NOMO-1 (cell line): ENCODE data around the gene RBM33.

Source experiments
- DNase-seq, 2 experiments: peaks; one replicate each; lab custom pipeline; 2025; ENCODE audit not compliant: unreplicated experiment in 2 of 2; lab: John Stamatoyannopoulos, UW

The RBM33 gene

DNA sequence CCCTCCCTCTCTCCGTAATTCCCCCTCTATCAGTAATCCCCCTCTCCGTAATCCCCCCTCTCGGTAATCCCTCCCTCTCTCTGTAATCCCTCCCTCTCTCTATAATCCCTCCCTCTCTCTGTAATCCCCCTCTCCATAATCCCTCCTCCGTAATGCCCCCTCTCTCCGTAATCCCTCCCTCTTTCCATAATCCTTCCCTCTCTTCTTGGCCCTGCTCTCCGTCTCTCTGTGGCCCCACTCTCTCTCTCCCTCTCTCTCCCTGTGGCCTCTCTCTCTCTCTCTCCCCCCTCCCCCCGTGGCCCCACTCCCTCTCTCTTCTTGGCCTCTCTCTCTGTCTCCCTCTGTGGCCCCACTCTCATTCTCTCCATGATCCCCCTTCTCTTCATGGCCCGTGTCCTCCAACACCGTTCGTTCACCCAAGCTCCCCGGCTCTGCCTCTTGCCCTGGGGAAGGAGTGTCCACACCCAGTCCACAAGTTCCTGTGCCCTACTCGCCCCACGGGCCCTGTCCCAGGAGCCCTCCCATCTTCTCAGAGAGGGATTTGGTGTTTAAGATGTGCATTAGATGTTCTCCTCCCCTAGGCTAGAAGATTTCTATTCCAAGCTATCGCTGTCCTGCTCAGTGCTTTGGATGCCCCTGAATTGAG, 148.0 kb downstream of the RBM33 start:
- DNase-seq = no peak

DNA sequence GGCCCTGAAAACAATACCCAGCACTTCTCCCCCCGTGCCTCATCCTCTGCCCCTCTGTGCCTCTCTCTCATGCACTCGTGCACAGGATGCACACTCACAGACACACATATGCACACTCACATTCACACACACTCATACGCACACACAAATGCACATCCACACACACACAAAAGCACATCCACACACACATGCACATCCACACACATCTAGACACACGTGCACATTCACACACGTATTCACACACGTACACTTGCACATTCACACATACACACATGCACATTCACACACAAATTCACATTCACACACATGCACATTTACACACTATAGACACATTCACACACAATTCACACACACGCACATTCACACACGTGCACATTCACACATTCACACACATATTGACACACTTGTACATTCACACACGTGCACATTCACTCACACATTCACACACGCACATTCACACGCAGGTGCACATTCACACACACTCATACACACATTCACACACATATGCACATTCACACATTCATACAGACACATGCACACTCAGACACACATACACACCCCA, 148.6 kb downstream of the RBM33 start:
- no peak for DNase-seq

DNA sequence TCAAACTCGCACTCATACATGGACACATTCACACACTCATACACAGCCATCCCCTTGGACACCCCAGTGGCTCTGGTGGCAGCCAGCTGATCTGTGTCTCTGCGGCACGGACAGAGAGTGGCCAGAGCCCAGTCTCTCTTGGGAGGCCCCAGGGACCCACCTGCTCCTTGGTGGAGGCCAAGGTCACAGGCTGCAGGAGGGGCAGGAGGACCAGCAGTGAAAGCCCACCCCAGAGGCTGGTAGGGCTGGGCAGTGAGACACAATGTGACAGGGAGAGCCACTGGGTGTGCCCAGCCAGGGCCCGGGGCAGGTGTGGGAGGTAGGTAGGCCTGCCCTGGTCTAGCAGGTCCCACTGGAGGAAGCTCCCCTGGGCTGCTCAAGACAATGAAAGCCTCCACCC, 149.3 kb downstream of the RBM33 start:
- DNase-seq = no peak

DNA sequence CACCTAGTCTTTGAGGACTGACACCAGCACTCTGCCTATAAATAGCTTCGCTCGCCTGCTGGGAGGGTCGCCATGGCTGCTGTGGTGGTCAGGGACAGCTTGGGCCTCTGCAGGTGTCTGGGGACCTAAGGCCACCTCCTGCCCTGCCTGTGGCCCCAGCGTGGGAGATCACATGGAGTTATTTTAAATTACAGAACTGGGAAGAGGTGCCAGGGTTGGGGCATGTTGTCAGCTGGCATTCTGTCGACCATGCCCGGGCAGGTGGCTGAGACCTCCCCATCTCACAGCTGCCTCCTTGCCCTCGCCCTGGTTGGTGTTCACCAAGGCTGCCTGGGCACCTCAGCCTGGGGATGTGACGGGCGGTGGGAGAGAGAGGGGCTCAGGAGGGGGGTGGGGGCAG, 149.7 kb downstream of the RBM33 start:
- no peak for DNase-seq

DNA sequence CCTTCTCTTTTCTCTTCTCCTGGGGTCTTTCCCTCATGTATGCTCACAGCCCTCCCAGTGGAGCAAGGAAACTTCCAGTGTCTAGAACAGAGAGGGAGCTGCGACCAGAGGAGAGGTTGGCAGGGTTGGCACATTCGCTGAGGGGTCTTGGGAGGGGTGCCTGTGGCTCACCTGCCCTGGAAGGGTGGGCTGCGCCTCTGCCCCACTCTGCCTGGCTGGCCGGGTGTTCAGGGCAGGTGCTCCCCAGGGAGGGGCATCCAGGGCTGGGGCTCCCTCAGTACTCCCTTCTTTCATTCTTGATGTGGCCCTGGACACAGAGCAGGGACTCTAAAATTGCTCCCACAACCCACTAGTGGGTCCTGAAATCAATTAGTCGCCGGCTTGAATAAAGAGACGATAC, 150.9 kb downstream of the RBM33 start:
- DNase-seq = no peak

DNA sequence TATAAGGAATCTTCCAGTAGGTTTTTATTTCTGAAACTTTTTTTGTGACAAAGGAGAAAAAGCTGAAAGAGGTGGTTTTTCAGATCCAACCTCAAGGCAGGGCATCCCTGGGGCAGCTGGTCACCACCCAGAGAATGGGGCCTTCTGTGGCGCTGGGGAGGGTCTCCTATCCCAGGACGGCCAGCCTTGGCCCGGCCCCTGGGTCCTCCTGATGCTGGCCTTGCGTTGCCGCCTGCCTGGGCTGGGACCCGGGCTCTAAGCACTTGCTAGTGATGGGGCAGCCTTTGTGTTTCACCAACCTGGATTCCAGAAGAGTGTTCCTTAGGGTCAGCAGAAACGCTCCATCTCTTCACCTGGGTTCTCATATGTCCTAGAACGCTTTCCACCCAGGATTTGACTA, 151.5 kb downstream of the RBM33 start:
- DNase-seq = no peak

DNA sequence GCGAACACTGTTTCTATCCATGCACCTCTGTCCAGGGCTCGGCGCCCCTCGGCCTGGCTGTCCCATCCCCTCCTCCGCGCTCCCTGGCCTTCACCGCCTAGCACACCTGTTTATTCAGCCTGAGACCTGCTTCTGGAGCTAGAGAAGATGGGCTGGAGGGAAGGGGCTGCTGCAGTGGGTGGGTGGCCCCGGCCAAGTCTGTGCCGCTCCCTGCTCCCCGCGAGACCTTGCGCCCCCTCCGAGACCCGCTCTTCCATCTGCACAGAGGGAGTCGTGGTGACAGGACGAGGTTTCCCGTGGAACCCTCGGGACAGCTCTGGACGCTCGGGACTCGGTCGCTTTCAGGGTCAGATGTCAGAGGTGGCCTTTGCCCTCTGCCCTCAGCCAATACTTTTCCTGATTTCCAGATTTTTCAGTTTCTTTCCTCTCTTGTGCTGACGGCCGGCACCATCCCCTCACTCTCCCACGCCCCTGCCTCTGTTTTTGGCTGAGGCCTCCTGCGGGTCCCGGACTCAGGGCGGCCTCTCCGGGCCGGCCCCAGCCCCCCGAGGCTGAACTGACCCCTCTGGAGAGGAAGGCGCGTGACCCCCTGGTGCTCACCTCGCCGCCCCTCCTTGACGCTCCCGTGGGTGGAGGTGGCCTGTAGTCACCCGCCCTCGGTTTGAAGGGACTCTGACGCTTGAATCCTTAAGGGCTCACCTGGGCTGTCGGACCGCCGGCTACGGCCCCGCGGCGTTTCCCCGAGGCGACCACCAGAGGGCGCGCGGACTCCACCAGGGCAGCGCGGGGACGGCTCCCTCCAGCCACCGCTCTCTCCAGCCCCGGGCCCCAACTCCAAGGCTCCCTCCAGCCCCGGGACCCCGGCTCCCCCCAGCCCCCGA, 152.2 kb downstream of the RBM33 start:
- DNase-seq = peak in 1 of 2 experiments; percentile 18

DNA sequence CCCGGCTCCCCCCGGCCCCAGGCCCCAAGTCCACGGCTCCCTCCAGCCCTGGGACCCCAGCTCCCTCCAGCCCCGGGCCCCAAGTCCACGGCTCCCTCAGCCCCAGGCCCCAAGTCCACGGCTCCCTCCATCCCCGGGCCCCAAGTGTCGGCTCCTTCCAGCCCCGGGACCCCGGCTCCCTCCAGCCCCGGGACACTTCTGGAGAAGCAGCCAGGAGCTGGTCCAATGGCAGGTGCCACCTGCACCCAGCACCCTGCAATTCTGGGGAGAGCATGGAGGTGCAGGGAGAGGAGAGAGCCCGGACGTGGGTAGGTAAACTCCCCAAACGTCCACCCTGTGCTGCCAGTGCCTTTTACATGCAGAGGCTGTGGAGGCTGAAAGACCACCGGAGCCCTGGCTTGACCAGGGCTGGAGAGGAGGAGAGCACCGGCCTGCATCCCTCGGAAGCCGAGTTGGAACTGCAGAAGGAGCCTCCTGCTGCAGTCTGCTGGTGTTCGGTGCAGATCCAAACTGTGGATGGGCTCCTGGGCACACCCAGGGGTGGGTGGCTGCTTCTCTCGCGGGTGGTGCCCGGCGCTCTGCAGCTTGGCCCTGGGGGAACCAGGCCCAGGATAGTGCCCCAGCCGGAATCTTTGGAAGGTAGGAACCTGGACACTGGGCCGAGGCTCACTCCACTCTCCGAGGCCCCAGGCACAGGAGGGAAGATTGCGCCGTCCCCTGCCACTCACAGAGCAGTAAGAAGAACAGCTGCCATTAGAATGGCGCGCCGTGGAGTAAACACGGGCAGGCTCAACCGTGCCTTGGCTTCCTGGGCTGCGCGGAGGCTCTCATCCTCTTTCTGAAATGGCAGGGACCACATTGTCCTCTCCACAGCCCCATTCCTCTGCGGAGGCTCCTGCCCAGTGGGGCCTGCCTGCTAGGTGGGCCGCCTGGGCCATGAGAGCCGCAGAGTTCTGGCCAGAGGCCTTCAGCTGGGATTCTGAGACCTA, 153.1 kb downstream of the RBM33 start:
- no peak for DNase-seq

DNA sequence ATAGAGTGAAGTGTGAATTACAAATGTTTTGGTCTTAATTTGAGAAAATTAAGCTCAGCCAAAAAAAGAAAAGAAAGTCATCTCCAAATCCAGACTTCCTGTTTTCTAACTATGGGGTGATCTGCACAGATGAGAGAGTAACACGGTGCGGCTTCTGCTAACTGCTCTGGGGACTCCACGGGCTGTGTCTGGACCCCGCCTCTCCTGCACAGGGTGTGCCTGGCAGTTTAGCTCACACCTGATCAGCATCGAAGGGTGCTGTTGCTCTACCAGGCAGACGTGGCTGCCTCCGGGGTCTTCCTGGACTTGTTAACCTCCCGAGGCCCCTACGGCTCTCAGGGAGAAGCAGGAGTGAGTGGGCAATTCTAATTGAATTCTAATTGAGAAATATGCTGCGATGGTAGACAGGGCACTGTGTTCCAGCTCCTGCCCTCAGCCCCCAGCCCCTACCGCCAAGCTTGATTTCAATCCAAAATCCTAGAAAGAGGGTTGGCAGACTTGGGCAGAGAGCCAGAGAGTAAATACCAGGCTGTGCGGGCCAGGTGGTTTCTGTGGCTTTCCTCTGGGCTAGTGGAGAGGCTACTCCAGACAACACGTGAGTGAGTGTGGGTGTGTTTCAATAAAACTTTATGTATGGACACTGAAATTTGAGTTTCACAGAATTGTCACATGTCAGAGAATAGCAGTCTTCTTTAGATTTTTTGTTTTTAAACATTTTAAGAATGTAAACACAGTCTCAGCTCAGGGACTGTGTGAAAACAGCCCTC, 154.4 kb downstream of the RBM33 start:
- DNase-seq = peak in 1 of 2 experiments; percentile 53

DNA sequence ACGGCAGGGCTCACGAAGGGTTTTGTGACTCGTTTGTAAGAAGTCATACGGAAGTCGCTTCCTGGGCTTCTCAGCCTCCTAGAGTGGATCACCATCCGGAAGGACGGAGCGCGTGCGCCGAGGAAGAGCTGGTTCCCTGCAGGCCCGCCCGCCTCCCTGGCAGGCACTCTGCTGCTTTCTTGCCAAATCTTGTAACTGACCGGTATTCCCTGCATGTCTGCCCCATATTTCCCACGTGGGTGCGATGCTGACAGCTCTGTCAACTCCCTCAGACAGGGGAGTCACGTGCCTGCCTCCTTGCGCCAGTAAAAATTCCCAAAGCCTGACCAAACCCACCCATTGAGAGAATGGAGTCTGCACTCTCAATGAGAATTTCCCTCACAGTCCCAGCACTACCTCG, 155.1 kb downstream of the RBM33 start:
- no peak for DNase-seq

DNA sequence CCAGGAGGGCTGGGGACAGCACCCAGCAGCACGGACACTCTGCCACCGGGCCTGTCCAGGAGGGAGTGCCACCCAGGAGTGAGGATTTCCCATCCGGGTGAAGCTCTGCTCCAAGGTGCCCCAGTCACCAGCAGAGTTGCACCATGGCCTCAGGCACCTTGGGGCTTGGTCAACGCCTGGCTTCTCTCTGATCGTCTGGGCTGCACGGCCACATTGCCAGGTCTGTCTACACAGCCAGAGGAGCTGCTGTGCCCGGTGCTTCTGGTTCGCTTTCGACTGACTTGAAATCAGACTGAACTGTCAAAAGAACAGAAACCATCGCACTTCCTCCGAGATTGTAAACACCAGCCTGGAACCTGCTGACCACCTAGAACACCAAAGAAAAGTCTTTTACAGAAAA, 155.8 kb downstream of the RBM33 start:
- DNase-seq = no peak

DNA sequence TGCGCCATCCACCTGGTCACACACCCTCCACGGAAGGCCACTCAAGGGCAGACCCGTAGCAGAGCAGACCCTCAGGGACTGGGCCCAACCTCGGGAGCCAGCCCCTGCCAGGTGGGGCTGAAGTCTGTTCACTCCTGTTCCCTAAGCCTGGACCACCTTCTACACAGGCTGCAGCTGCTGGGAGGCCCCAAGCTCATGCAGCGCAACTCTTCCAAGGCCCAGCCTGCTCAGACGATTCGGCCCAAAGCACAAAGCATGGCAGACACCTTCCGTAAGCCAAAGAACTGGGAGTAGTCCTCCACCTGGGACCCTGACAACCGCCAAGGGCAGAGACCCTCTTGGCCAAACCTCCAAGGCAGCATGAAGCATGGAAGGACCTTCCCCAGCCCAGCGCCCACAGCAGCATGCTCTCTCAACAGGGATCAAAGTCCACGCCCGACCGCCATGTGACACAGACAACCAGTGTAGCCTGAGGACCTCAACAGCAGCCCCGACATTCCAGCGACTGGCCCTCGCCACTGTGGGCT, 156.3 kb downstream of the RBM33 start:
- DNase-seq = no peak

DNA sequence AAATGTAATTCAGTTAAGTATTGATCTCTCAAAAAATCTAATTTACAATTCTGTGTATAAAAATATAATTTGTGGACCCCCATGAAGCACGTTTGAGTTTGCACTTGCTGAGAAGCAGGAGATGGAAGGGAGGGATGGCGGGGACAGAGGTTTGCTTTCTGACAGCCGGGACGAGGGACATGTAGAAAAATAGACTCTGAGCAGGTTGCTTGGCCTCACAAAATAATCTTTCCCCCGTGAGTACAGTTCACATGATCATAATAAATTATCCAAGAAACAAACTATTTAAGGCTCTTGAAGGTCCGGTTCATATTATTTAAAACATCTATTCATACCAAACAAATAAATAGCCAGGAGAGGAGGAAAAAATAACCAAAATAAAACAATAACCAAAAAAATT, 157.8 kb downstream of the RBM33 start:
- no peak for DNase-seq

DNA sequence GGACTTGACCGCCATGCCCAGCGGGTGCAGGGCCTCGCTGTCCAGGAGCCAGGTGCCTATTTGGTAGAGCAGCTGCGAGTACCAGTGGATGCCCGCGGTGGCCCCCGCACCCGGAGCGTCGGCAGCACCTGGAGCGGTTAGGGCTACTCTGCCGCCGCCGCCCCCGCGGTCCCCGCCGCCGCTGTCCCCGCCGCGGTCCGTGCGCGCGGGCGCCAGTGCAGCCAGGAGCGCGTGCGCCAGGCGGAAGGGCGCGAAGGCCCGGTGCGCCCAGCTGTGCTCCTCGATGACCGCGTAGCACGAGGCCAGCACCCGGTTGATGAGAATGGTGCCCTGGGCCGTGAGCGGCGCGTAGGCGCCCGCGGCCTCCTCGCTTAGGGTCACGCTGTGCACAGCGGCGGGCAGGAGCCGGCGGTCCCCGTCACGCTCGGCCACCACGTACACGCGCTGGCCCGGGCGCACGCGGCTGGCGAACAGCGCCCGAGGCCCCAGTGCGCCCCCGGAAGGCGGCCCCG, 158.5 kb downstream of the RBM33 start:
- no peak for DNase-seq

DNA sequence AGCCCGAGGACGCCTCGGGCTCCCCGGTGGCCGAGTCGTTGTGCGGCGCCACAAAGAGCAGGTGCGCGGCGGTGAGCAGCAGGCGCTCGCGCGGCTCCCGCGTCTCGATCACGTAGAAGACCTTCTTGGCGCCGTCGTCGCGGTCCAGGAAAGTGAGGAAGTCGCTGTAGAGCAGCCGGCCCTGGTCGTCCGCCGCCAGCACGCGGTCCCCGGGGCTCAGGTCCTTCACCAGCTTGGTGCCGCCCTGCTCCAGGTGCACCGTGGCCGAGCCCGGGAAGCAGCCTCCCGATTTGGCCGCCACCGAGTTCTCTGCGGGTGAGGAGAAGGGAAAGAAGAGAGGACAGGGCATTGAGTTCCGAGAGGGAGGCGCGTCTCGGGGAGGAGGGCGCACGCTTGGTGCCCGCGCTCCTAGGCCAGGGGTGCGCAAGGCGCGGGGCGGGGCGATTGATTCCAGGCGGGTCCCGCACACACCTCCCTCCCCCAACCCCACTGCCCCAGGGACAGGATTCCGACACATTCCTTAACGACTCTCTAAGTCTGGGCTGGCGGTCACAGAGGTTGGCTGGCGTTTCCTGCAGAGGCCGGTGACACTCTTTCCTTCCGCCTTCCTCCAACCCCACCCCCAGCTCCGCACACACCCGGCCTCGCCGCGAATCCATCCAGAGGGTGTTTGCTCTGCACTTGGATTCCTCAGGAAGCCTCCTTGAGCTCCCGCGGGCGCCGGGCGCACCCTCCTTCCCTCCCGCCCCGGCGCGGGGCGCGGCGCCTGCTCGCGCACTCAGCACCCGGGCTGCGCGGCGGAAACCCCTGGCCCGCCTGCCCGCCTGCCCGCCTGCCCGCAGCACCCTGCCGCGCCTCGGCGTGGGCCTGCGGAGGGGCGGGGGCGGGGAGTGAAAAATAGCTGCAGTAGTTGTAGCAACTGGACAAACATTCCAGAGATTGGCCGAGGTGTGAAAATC, 159.2 kb downstream of the RBM33 start:
- DNase-seq = peak in 1 of 2 experiments; percentile 22

DNA sequence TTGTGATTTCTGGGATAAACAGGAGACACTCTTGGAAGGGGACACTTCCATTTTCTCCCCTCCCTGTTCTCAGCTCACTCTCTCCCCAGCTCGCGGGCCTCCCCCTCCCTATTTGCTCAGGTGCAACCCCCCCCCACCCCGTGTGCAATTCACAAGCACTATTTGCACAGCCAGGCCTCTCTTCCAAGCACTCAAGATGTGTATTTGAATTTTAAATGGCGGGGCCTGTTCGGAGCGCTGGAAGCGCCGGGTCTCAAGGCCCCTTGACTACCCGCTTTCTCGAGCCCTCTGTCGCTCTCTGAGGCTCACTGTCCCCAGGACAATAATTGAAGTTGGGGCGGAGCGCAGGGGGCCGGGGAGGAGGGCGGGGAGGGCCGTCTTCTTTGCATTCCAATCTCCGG, 160.0 kb downstream of the RBM33 start:
- no peak for DNase-seq

DNA sequence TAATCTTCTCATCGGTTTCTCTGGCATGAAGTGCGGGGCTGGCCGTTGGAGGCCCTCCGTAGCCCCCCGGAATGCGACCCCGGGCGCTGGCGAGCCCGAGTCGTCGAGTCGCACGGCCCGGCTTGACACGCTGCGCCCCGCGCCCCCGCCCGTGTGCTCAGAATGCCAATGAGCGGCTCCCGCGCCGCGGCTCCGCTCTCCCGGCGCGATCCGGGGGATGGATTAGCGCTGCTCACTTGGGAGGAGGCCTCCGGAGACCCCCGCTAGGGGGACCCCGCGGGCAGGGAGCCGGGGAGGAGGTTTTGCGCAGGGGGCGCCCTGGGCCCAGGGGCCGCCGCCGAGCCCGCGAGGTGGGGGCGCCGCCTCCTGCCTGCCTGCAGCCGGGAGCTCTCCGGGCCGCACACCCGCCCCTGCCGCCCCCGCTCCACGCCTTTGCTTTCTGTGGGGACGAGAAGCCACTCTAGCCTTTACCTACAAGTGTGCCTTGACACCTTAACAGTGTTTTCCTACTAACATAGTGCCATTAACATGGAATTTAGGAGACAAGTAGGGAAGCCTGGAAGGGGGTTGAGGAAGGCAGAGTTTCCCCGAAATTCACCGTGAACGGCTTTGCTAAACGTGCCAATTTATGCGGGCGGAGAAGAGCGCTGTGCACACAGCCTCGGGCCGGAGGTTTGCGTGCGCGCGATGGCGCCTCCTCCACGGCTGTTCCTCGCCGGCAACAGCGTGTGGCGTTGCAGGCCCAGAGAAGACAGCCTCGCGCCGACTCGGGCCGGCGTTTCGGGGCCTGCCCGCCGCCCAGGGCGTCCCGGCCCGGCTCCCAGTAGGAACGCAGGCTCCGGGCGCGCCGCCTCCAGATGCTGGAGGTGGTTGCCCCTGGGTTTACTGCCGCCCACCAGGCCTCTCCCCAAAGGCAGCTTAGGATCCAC, 160.7 kb downstream of the RBM33 start:
- peak; percentile 9 to 56 for DNase-seq

DNA sequence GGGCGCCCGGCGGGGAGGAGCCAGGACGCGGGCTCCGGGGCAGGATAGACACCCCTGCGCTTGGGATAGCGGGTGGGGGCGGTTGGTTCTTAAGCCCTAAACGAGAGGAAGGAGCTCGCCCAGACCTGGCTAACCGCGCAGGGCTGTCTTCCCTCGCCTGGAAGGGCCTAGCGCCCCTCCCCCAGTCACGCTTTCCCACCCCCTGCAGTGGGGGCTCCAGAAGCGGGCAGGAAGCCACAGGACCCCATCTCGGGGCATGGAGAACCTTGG, 161.3 kb downstream of the RBM33 start:
- no peak for DNase-seq
